HepG2 (cell line): ENCODE data around the gene ITK. TPM values are rescaled to one million over a fixed set of nuclear protein-coding genes. Genes with fewer than 3 reads are reported as not detected.

Experiments
- ASH2L ChIP-seq: fragments of 300-600, 200-600 bp; sonication (generic); IDR thresholded peaks from 2 replicates; pipeline ENCODE4 v1.7.0; 2017; ENCODE audit warnings: low read depth, mild to moderate bottlenecking, moderate library complexity, mixed read lengths, low read length; ENCODE audit not compliant: insufficient read length
- CEBPG ChIP-seq: IDR thresholded peaks from 2 replicates; pipeline ENCODE4 v1.6.1; 2016
- CENPX ChIP-seq: sonication (generic); formaldehyde crosslinking; IDR thresholded peaks from 2 replicates; pipeline ENCODE4 v1.9.0; 2021; ENCODE audit warnings: mild to moderate bottlenecking, missing genetic modification reagents, moderate library complexity
- CREBL2 ChIP-seq: sonication (generic); formaldehyde crosslinking; IDR thresholded peaks from 2 replicates; pipeline ENCODE4 v1.8.1; 2023; ENCODE audit warnings: missing genetic modification reagents, mild to moderate bottlenecking, borderline replicate concordance
- HMG20A ChIP-seq: IDR thresholded peaks from 2 replicates; pipeline ENCODE4 v1.6.1; 2016; ENCODE audit warnings: borderline replicate concordance
- HNF1B ChIP-seq: sonication (generic); formaldehyde crosslinking; IDR thresholded peaks from 2 replicates; pipeline ENCODE4 v1.5.1; 2020; ENCODE audit warnings: mild to moderate bottlenecking, moderate library complexity, missing genetic modification reagents
- KIAA2018 ChIP-seq: sonication (generic); formaldehyde crosslinking; IDR thresholded peaks from 2 replicates; pipeline ENCODE4 v1.5.0; 2020; ENCODE audit warnings: mild to moderate bottlenecking, missing genetic modification reagents, borderline replicate concordance
- KLF9 ChIP-seq: IDR thresholded peaks from 2 replicates; pipeline ENCODE4 v1.6.1; 2016; ENCODE audit warnings: low read depth
- MAX ChIP-seq: IDR thresholded peaks from 2 replicates; pipeline ENCODE4 v1.6.1; 2012; ENCODE audit warnings: inconsistent platforms
- SETDB1 ChIP-seq: sonication (generic); formaldehyde crosslinking; IDR thresholded peaks from 2 replicates; pipeline ENCODE4 v1.5.1; 2020; ENCODE audit warnings: missing genetic modification reagents, mild to moderate bottlenecking, borderline replicate concordance
- SNAPC5 ChIP-seq: sonication (generic); formaldehyde crosslinking; IDR thresholded peaks from 2 replicates; pipeline ENCODE4 v1.8.1; 2023; ENCODE audit warnings: mild to moderate bottlenecking, missing genetic modification reagents, borderline replicate concordance
- ZBTB42 ChIP-seq: sonication (generic); formaldehyde crosslinking; IDR thresholded peaks from 2 replicates; pipeline ENCODE4 v1.5.0; 2020; ENCODE audit warnings: mild to moderate bottlenecking, missing genetic modification reagents
- ZBTB7A ChIP-seq: sonication (generic); formaldehyde crosslinking; IDR thresholded peaks from 2 replicates; pipeline ENCODE4 v1.8.0; 2022; ENCODE audit warnings: mild to moderate bottlenecking, missing genetic modification reagents
- ZNF274 ChIP-seq: sonication (generic); formaldehyde crosslinking; IDR thresholded peaks from 2 replicates; pipeline ENCODE4 v1.5.1; 2020; ENCODE audit warnings: mild to moderate bottlenecking, missing genetic modification reagents
- ZNF333 ChIP-seq: sonication (generic); formaldehyde crosslinking; IDR thresholded peaks from 2 replicates; pipeline ENCODE4 v1.4.0; 2020; ENCODE audit warnings: mild to moderate bottlenecking, missing genetic modification reagents, borderline replicate concordance
- ZNF335 ChIP-seq: sonication (generic); formaldehyde crosslinking; IDR thresholded peaks from 2 replicates; pipeline ENCODE4 v1.4.0; 2020; ENCODE audit warnings: missing genetic modification reagents
- ZNF660 ChIP-seq: sonication (generic); formaldehyde crosslinking; IDR thresholded peaks from 2 replicates; pipeline ENCODE4 v1.5.1; 2020; ENCODE audit warnings: mild to moderate bottlenecking, low read depth, missing genetic modification reagents, borderline replicate concordance
- ZSCAN25 ChIP-seq: sonication (generic); formaldehyde crosslinking; IDR thresholded peaks from 2 replicates; pipeline ENCODE4 v1.8.0; 2022; ENCODE audit warnings: mild to moderate bottlenecking, missing genetic modification reagents
- polyA plus RNA-seq, 8 experiments: library from polyadenylated mRNA; depleted of rRNA in 3 of 8; stranded (reverse) in 7 of 8; unstranded in 1 of 8; fragments of >200 nt; fragmentation: Illumina TruSeq in 4 of 8; extraction: Trizol in 4 of 8; gene quantifications; 2 replicates each; pipeline versions ENCODE4 v1.2.1 to v1.2.3, GENCODE V29; 2011 to 2016; ENCODE audit warnings: low read depth in 4 of 8, missing spikeins in 1 of 8, mixed read lengths in 1 of 8; ENCODE audit not compliant: insufficient read depth in 1 of 8
- total RNA-seq, 5 experiments: library from RNA; depleted of rRNA; stranded (reverse); fragments of >200 nt; fragmentation: Illumina TruSeq; extraction: Trizol; gene quantifications; 2 replicates each; pipeline ENCODE4 v1.2.3, GENCODE V29; 2016; ENCODE audit warnings: low read depth in 1 of 5

Gene ITK
- total and polyA plus RNA-seq, 2 of the 13 experiments (the other 11 are each of a cell fraction or from before 2014, with no cell fraction given), result 0.01 TPM; not detected in 1

GRCh38 chr5:157290981-157291711, 110.5 kb downstream of the ITK start (continued):
- TF ChIP-seq KIAA2018 (CRISPR knock-in tag), result no peak
- TF ChIP-seq SNAPC5 (CRISPR knock-in tag), result 0 out of 2 replicates have a peak, but pooled peaks have one; percentile 42
- TF ChIP-seq CENPX (CRISPR knock-in tag), result no peak
- no peak for TF ChIP-seq ZNF333 (CRISPR knock-in tag)
- peak; percentile 63; the same call in 1 of the 2 replicates for TF ChIP-seq ZNF274 (CRISPR knock-in tag)
- no peak for TF ChIP-seq ASH2L
- TF ChIP-seq ZBTB42, result no peak
- TF ChIP-seq CREBL2 (CRISPR knock-in tag), result no peak
- TF ChIP-seq HNF1B, result peak; percentile 99
- no peak for TF ChIP-seq ZBTB7A
- TF ChIP-seq ZNF335 (CRISPR knock-in tag), result peak; percentile 65; the same call in 1 of the 2 replicates
- TF ChIP-seq ZNF660 (CRISPR knock-in tag), result no peak
- TF ChIP-seq KLF9, result no peak
- no peak for TF ChIP-seq SETDB1 (CRISPR knock-in tag)
- TF ChIP-seq HMG20A (CRISPR knock-in tag), result peak; percentile 92
- TF ChIP-seq ZSCAN25 (CRISPR knock-in tag), result no peak; the same call in none of the 2 replicates
- peak; percentile 99 for TF ChIP-seq MAX
- peak; percentile 86 for TF ChIP-seq CEBPG (CRISPR knock-in tag)
